GM13977 (cell line): Measurements from ENCODE around the gene GFRAL.
A peak's percentile ranks its signal among the peaks of the same experiment; 100 is the strongest.
"Not testable (repeated sequence)": the region's sequence is repeated elsewhere in the genome, so short reads cannot be mapped to it uniquely, and the experiment has no call there.

Experiments
- DNase-seq: peaks from one replicate; pipeline ENCODE4 v3.0.0; 2012; ENCODE audit warnings: low spot score
- in situ Hi-C: fragments of 300-500 bp; cut with MboI; formaldehyde crosslinking; loops from one replicate; pipeline ENCODE4 v1.12.0; 2022; ENCODE audit warnings: low sequenced_read_pairs, low pct_unique_long_range_greater_than_20kb, mixed read lengths, inconsistent platforms; ENCODE audit not compliant: unreplicated experiment
- TF ChIP-seq, protein P1 (sequence below): IDR thresholded peaks from 2 replicates; pipeline ENCODE4 v1.5.1; 2012; ENCODE audit warnings: mild to moderate bottlenecking, control low read depth; ENCODE audit not compliant: insufficient read depth; ENCODE audit errors: extremely low read depth, missing control alignments

The GFRAL gene

DNA sequence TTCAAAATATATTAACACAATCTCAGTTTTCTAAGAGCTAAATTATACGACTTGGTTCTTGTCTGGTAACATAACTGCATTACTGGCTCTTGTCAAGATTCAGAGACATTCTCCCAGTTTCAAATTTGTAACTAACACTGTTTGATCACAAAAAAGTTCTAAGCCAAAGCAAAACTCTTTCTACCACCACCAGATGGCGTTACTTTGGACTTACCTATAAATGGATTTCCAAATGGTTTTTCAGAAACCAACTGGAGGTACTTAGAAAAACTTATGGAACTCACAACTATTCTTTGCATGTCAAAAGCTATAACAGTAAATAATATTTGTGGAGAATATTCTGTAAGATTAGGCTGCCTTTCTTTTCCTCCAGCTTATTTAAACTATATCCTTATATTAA is 34.2 kb upstream of the GFRAL start:
- TF ChIP-seq, protein P1, sequence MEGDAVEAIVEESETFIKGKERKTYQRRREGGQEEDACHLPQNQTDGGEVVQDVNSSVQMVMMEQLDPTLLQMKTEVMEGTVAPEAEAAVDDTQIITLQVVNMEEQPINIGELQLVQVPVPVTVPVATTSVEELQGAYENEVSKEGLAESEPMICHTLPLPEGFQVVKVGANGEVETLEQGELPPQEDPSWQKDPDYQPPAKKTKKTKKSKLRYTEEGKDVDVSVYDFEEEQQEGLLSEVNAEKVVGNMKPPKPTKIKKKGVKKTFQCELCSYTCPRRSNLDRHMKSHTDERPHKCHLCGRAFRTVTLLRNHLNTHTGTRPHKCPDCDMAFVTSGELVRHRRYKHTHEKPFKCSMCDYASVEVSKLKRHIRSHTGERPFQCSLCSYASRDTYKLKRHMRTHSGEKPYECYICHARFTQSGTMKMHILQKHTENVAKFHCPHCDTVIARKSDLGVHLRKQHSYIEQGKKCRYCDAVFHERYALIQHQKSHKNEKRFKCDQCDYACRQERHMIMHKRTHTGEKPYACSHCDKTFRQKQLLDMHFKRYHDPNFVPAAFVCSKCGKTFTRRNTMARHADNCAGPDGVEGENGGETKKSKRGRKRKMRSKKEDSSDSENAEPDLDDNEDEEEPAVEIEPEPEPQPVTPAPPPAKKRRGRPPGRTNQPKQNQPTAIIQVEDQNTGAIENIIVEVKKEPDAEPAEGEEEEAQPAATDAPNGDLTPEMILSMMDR: peak; percentile 43
- in situ Hi-C loops: no loop called here
- peak; percentile 10 for DNase-seq

GRCh38 chr6:55297214-55297613 is 30.1 kb upstream of the GFRAL start:
- in situ Hi-C loops, DNase-seq: not testable (repeated sequence)

DNA sequence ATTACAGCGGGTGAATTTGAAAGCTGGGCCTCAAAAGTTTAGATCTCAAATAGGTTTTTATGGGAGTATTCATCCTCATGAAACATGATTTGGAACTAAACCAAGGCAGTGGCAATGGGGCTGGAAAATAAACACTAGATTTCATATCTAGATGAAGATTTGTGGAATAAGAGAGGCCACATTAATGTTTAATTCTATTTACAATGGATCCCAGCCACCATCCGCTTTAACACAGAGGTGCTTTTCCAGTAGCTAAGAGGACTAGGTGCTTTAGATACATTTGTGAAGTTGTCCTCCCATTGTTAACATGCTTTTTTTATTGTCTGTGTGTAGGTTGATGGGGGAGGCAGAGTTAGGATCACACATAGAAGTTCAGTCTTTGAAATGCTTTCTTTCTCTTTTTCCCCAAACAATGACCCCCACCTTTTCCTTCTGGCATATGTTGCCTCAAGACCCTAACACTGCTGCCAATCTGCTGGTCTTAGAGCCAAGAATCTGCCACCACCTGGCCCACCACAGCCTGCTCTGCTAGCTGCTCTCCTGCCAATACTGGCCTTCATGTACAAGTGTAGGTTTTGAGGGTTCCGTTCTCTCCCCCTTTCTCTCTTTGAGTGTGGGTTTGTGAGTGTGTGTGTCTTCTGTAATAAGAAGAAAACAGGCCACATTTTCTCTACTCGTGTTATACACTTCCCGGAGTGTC is 27.8 kb upstream of the GFRAL start:
- TF ChIP-seq, protein P1: no peak
- in situ Hi-C loops: no loop called here
- DNase-seq: no peak

DNA sequence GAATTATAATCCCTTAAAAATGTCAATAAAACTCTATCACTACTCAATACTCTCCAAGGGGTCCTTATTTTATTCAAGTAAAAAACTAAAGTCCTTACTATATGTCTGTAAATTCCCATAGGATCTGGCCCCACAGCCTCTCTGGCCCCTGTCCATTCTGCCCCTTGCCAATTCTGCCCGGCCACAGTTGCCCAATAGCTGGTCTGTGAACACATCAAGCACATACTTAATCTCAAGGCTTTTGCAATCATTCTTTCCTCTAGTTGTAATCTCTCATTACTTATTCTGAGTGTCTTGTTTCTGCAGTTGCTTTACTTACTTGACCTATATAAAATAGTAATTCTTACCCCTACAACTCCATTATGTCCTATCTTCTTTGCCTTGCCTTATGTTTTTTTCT is 22.5 kb upstream of the GFRAL start:
- in situ Hi-C loops: no loop called here
- TF ChIP-seq, protein P1: no peak
- DNase-seq: no peak

DNA sequence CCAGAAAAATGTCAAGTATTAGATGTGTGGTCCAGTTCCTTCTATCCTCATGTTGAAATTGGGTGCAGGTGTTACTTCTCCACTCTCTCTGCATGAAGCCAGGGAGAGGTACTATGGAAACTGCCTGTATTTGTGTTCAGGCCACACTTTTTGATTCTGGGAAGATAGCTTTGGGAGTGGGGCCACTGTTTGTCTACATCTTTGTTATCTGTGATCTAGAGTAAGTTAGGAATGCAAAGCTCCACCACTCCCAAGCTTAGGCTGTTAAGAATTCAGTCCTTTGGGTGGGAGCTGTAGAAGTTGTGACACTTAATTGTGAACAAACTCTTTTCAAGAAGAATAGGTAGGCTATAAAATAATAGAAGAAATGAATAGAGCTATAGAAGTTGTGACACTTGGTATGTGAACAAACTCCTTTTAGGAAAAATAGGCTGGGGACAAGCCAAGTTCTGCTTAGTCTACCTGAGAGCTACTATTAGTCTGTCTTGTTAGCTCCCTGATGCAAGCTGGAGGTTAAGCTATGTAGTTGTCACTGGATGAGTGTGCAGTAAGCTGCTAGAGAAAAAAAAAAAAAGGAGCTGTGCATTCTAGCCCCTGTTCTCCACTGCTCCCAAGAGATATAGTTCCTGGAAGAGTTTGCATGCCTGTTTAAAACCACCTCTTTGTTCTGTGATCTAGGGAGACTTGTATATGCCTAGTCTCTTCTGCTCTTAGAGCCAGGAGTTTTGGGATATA is 7.1 kb upstream of the GFRAL start:
- TF ChIP-seq, protein P1: no peak
- no peak for DNase-seq
- in situ Hi-C loops: no loop called here

DNA sequence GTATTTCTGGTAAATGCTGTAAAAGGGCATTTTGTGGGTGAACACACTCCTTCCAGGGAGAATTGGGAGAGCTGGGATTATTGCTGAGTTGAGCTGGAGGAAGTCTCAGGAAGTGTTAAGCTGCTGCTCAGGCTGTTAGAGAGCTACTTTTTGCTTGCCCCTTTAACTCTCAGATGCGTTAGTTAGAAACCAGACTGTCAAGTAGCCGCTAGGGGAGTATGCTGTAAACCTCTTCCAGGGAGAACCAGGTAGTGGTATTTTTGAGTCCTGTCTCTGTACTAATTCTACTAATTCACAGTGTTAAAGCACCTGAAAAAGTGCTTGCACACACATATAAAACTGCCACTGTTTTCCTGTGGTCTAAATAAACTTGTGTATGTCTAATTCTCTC is 6.6 kb upstream of the GFRAL start:
- in situ Hi-C loops: no loop called here
- TF ChIP-seq, protein P1: no peak
- no peak for DNase-seq

- in situ Hi-C loops: no loop called here
- DNase-seq: no peak
- TF ChIP-seq, protein P1: no peak
These were observed 49.9 kb downstream of the GFRAL start for GRCh38 chr6:55377150-55377549.
